GM18505 (cell line): ENCODE measurements around the gene OR8D2.

Experiments
- ATAC-seq: cut with Tn5 transposase; IDR thresholded peaks from one replicate; pipeline ENCODE4 v1.9.1; 2021; ENCODE audit not compliant: unreplicated experiment
- POLR2A ChIP-seq: IDR thresholded peaks from 4 replicates; pipeline ENCODE4 v1.6.1; 2011; ENCODE audit warnings: borderline replicate concordance; ENCODE audit not compliant: insufficient read depth, insufficient read length; ENCODE audit errors: extremely low read depth

OR8D2 gene

GRCh38 chr11:124311670-124312069 lies 8.3 kb downstream of the OR8D2 start:
- no peak for TF ChIP-seq POLR2A
- no peak for ATAC-seq

GRCh38 chr11:124311269-124311668 lies 8.7 kb downstream of the OR8D2 start:
- no peak for TF ChIP-seq POLR2A
- ATAC-seq, result no peak

GRCh38 chr11:124310721-124311120 lies 9.3 kb downstream of the OR8D2 start:
- ATAC-seq, result no peak
- no peak for TF ChIP-seq POLR2A

- ATAC-seq, result no peak
- no peak for TF ChIP-seq POLR2A
Measured at GRCh38 chr11:124307093-124307492, 12.9 kb downstream of the OR8D2 start.

GRCh38 chr11:124302347-124303125 lies 17.5 kb downstream of the OR8D2 start:
- no peak for ATAC-seq
- no peak for TF ChIP-seq POLR2A

GRCh38 chr11:124301548-124301947 lies 18.4 kb downstream of the OR8D2 start:
- no peak for ATAC-seq
- TF ChIP-seq POLR2A, result no peak

- no peak for ATAC-seq
Measured at GRCh38 chr11:124297921-124298320, 22.1 kb downstream of the OR8D2 start.

GRCh38 chr11:124296016-124296415 lies 24.0 kb downstream of the OR8D2 start:
- ATAC-seq, result no peak
- no peak for TF ChIP-seq POLR2A

More at GRCh38 chr11:124297921-124298320, 22.1 kb downstream of the OR8D2 start:
- TF ChIP-seq POLR2A, result no peak

GRCh38 chr11:124294687-124295086 lies 25.3 kb downstream of the OR8D2 start:
- ATAC-seq, result no peak

GRCh38 chr11:124285610-124286344 lies 34.2 kb downstream of the OR8D2 start:
- no peak for TF ChIP-seq POLR2A

More at GRCh38 chr11:124294687-124295086, 25.3 kb downstream of the OR8D2 start:
- no peak for TF ChIP-seq POLR2A

GRCh38 chr11:124278261-124278660 lies 41.7 kb downstream of the OR8D2 start:
- no peak for TF ChIP-seq POLR2A
- no peak for ATAC-seq

More at GRCh38 chr11:124285610-124286344, 34.2 kb downstream of the OR8D2 start:
- no peak for ATAC-seq

GRCh38 chr11:124277804-124278203 lies 42.2 kb downstream of the OR8D2 start:
- ATAC-seq, result no peak
- no peak for TF ChIP-seq POLR2A

GRCh38 chr11:124277207-124277606 lies 42.8 kb downstream of the OR8D2 start:
- TF ChIP-seq POLR2A, result no peak
- no peak for ATAC-seq

- no peak for TF ChIP-seq POLR2A
- ATAC-seq, result no peak
Measured at GRCh38 chr11:124276081-124276480, 43.9 kb downstream of the OR8D2 start.
